MM.1S (cell line): Measurements from ENCODE around the gene ABCD1.

ENCODE experiments used
- DNase-seq: peaks from one replicate; pipeline ENCODE4 v3.0.0-alpha.2; 2015
- H2AFZ ChIP-seq: fragments of 300-600 bp; sonication (generic); 2 replicates; pipeline ENCODE4 v1.6.0; 2016; ENCODE audit warnings: antibody characterized with exemption, low read length
- H3F3A ChIP-seq: fragments of 300-600 bp; sonication (generic); 2 replicates; pipeline ENCODE4 v1.6.1; 2016; ENCODE audit warnings: mild to moderate bottlenecking, antibody characterized with exemption, low read length, moderate library complexity, mixed read lengths; ENCODE audit not compliant: insufficient read depth
- H3K27ac ChIP-seq: fragments of 300-600 bp; sonication (generic); 2 replicates; pipeline ENCODE4 v1.5.1; 2016; ENCODE audit warnings: mild to moderate bottlenecking, low read length
- H3K27me3 ChIP-seq: fragments of 300-600 bp; sonication (generic); replicated peaks from 2 replicates; pipeline ENCODE4 v1.6.0; 2016; ENCODE audit warnings: low read length; ENCODE audit not compliant: insufficient read depth
- H3K36me3 ChIP-seq: fragments of 300-600 bp; sonication (generic); replicated peaks from 2 replicates; pipeline ENCODE4 v1.6.1; 2016; ENCODE audit warnings: mild to moderate bottlenecking, low read length, mixed read lengths; ENCODE audit not compliant: insufficient read depth
- H3K4me1 ChIP-seq: fragments of 300-600 bp; sonication (generic); 2 replicates; pipeline ENCODE4 v1.6.1; 2016; ENCODE audit warnings: low read length, mixed read lengths
- H3K4me2 ChIP-seq: fragments of 300-600 bp; sonication (generic); 2 replicates; pipeline ENCODE4 v1.6.0; 2016; ENCODE audit warnings: low read depth, low read length
- H3K4me3 ChIP-seq: fragments of 300-600 bp; sonication (generic); 2 replicates; pipeline ENCODE4 v1.5.1; 2016; ENCODE audit warnings: low read length, mixed read lengths
- H3K79me2 ChIP-seq: fragments of 300-600 bp; sonication (generic); 2 replicates; pipeline ENCODE4 v1.6.1; 2016; ENCODE audit warnings: mixed run types, low read length, mixed read lengths
- H3K9ac ChIP-seq: fragments of 300-600 bp; sonication (generic); 2 replicates; pipeline ENCODE4 v1.6.1; 2016; ENCODE audit warnings: low read length, mixed read lengths
- H3K9me2 ChIP-seq: fragments of 300-600 bp; sonication (generic); replicated peaks from 2 replicates; pipeline ENCODE4 v1.6.1; 2016; ENCODE audit warnings: mild to moderate bottlenecking, low read length, mixed read lengths; ENCODE audit not compliant: insufficient read depth
- H3K9me3 ChIP-seq: fragments of 300-600 bp; sonication (generic); replicated peaks from 2 replicates; pipeline ENCODE4 v1.6.1; 2016; ENCODE audit warnings: mild to moderate bottlenecking, low read length, mixed read lengths; ENCODE audit not compliant: insufficient read depth
- H4K20me1 ChIP-seq: fragments of 300-600 bp; sonication (generic); 2 replicates; pipeline ENCODE4 v1.6.1; 2016; ENCODE audit warnings: mild to moderate bottlenecking, low read length, moderate library complexity, mixed read lengths; ENCODE audit not compliant: insufficient read depth
- CTCF ChIP-seq: fragments of 300-600 bp; sonication (generic); IDR thresholded peaks from 2 replicates; pipeline ENCODE4 v1.5.1; 2016; ENCODE audit warnings: antibody characterized with exemption, low read length, mixed read lengths
- EZH2 ChIP-seq: fragments of 300-600 bp; sonication (generic); optimal IDR thresholded peaks from 2 replicates; pipeline ENCODE3; 2017; ENCODE audit warnings: low read depth, mild to moderate bottlenecking, antibody characterized with exemption, low read length, mixed read lengths
- EZH2phosphoT487 ChIP-seq: fragments of 300-600 bp; sonication (generic); IDR thresholded peaks from 2 replicates; pipeline ENCODE4 v1.6.1; 2018; ENCODE audit warnings: antibody characterized with exemption, low read length

The ABCD1 gene

GRCh38 chrX:153772316-153773217 lies 47.9 kb downstream of the ABCD1 start:
- Histone ChIP-seq H3K79me2 (no peaks in the 10 kb centered on the region), H3K4me1 (no peaks in the 10 kb centered on the region), H3K9me3 (no peaks in the 10 kb centered on the region), H3K9ac (no peak overlapping the region), H3K36me3 (no peaks in the 10 kb centered on the region), H3K9me2 (no peaks in the 10 kb centered on the region), H2AFZ (no peak overlapping the region), H3K27me3 (peaks cover 25% of the 10 kb centered on the region), H3K4me2 (no peak overlapping the region), H3F3A (no peaks in the 10 kb centered on the region), H3K27ac (no peak overlapping the region), H4K20me1 (no peaks in the 10 kb centered on the region), H3K4me3 (no peak overlapping the region)
- no peak for DNase-seq
- TF ChIP-seq EZH2 (no peak), CTCF (no peak), EZH2phosphoT487 (no peak)

GRCh38 chrX:153773218-153773611 lies 48.6 kb downstream of the ABCD1 start:
- no peaks in the 10 kb centered on the region for H4K20me1 ChIP-seq
- H3K9me3 ChIP-seq = no peaks in the 10 kb centered on the region
- no peak overlapping the region for H2AFZ ChIP-seq
- H3K27me3 ChIP-seq = peaks cover 25% of the 10 kb centered on the region
- H3F3A ChIP-seq = no peaks in the 10 kb centered on the region
- H3K27ac ChIP-seq = no peak overlapping the region
- H3K4me1 ChIP-seq = no peaks in the 10 kb centered on the region
- H3K9me2 ChIP-seq = no peaks in the 10 kb centered on the region
- no peak overlapping the region for H3K4me2 ChIP-seq
- H3K4me3 ChIP-seq = no peak overlapping the region
- DNase-seq = no peak
- TF ChIP-seq EZH2 (no peak), EZH2phosphoT487 (no peak), CTCF (no peak)
- H3K79me2 ChIP-seq = no peaks in the 10 kb centered on the region
- H3K9ac ChIP-seq = no peak overlapping the region
- H3K36me3 ChIP-seq = no peaks in the 10 kb centered on the region

- Histone ChIP-seq H3K4me3 (no peak overlapping the region), H3K27ac (no peak overlapping the region), H3K4me2 (no peak overlapping the region), H3K9ac (no peak overlapping the region), H3K79me2 (no peaks in the 10 kb centered on the region), H3K9me2 (no peaks in the 10 kb centered on the region), H2AFZ (no peak overlapping the region), H3F3A (no peaks in the 10 kb centered on the region), H3K27me3 (peaks cover 25% of the 10 kb centered on the region), H3K4me1 (no peaks in the 10 kb centered on the region), H4K20me1 (no peaks in the 10 kb centered on the region), H3K36me3 (no peaks in the 10 kb centered on the region), H3K9me3 (no peaks in the 10 kb centered on the region)
- no peak for DNase-seq
- TF ChIP-seq CTCF (no peak), EZH2phosphoT487 (no peak), EZH2 (no peak)
Observed at GRCh38 chrX:153773741-153774575, 49.3 kb downstream of the ABCD1 start.
